ENCODE results near the gene PHF21A. TPM values are rescaled to one million over a fixed set of nuclear protein-coding genes. Genes with fewer than 3 reads are reported as not detected.

The PHF21A gene
- total RNA-seq (2022) (18.8 and 20.5 TPM in 2 replicates), Bru-seq, nascent RNA (percentile 65 among the genes with signal in this experiment), BruChase-seq, experiment 1, labeled RNA remaining after a 6-hour chase (percentile 56 among the genes with signal in this experiment), BruChase-seq, experiment 2, labeled RNA remaining after a 2-hour chase (percentile 54 among the genes with signal in this experiment)
- long read RNA-seq, partial matches to known transcripts, result 3 of 7 reads
- long read RNA-seq, other reads (novel, unspliced or antisense), result 4 of 7 reads

DNA sequence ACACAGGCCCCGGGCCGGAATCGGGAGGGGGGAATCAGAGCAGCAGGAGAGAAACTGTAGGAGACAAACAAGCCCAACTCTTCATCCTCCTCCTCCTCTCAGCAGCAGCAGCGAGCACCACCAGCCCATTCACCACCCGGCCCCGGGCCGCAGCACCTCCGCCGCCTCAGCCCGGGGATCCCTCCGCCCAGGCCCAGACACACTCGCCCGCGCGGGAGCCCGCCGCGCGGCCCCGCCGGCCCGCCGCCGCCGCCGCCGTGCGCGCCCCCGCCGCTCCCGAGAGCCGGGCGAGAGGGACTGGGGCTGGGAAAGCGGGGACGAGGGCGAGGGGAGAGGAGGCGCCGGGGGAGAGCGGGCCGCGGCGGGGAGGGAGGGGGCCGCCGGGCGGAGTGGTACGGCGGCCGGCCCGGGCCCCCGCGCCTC, at the start of gene PHF21A:
Gene PHF21A (minus strand): TSS at position 154 of the 423 bp plus-strand sequence. CDS start 37,235 bp downstream, outside the sequence.
- no TSS peak for BruUV-seq (replicated peaks)
- Mint-ChIP-seq H3K27me3 (ENCODE audit: unreplicated experiment) (no peaks in the 10 kb centered on the region), H3K4me1 (ENCODE audit: low read depth, unreplicated experiment) (peaks cover 10% of the 10 kb centered on the region), H3K36me3 (ENCODE audit: insufficient read depth, unreplicated experiment) (peaks cover 37% of the 10 kb centered on the region), H3K27ac (ENCODE audit: unreplicated experiment) (peak within 1 kb of the TSS; percentile 91), H3K4me3 (ENCODE audit: low read depth, unreplicated experiment) (peak within 1 kb of the TSS; percentile 92), H3K9me3 (ENCODE audit: low read depth, unreplicated experiment) (no peaks in the 10 kb centered on the region)
- TF ChIP-seq, protein P1, sequence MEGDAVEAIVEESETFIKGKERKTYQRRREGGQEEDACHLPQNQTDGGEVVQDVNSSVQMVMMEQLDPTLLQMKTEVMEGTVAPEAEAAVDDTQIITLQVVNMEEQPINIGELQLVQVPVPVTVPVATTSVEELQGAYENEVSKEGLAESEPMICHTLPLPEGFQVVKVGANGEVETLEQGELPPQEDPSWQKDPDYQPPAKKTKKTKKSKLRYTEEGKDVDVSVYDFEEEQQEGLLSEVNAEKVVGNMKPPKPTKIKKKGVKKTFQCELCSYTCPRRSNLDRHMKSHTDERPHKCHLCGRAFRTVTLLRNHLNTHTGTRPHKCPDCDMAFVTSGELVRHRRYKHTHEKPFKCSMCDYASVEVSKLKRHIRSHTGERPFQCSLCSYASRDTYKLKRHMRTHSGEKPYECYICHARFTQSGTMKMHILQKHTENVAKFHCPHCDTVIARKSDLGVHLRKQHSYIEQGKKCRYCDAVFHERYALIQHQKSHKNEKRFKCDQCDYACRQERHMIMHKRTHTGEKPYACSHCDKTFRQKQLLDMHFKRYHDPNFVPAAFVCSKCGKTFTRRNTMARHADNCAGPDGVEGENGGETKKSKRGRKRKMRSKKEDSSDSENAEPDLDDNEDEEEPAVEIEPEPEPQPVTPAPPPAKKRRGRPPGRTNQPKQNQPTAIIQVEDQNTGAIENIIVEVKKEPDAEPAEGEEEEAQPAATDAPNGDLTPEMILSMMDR (IDR thresholded peaks at IDR 0.05; ENCODE audit: unreplicated experiment), result no peak
- CTCF ChIA-PET, result interaction anchor here (0.6 kb wide), 3 partner anchors 10 to 804 kb away, joined by 3 to 4 read pairs (median 4); no protein-coding TSS in a partner anchor
- DNase-seq, result peak; percentile 94
- intact Hi-C loops (cut with micrococcal nuclease; ENCODE audit: unreplicated experiment), result loop anchor here (5.0 kb wide), 1 partner anchor 121 kb away; no protein-coding TSS in a partner anchor

DNA sequence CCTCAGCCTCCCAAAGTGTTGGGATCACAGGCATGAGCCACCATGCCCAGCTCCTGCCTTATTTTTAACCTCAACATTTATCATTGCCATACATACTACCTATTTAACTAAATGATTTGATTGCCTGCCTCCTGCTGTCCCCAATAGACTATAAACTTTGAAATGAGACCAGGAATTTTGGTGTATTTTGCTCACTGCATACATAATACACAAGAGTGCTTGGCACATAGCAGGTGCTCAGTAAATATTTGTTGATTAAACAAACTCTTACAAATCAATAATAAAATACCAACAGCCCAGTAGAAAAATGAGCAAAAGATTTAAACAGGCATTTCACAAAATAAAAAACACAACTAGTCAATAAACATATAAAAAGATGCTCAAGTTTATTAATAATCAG, 49.5 kb upstream of the PHF21A start:
- intact Hi-C loops (cut with micrococcal nuclease; ENCODE audit: unreplicated experiment), result no loop called here
- TF ChIP-seq, protein P1 (IDR thresholded peaks at IDR 0.05; ENCODE audit: unreplicated experiment), result no peak
- Mint-ChIP-seq H3K27me3 (ENCODE audit: unreplicated experiment) (peaks cover 85% of the 10 kb centered on the region), H3K4me3 (ENCODE audit: low read depth, unreplicated experiment) (no peak overlapping the region), H3K4me1 (ENCODE audit: low read depth, unreplicated experiment) (peaks cover 1% of the 10 kb centered on the region), H3K36me3 (ENCODE audit: insufficient read depth, unreplicated experiment) (peaks cover 4% of the 10 kb centered on the region), H3K27ac (ENCODE audit: unreplicated experiment) (no peak overlapping the region), H3K9me3 (ENCODE audit: low read depth, unreplicated experiment) (no peaks in the 10 kb centered on the region)
- CTCF ChIA-PET, result no interaction called here
- DNase-seq, result no peak
- no TSS peak for BruUV-seq (replicated peaks)

DNA sequence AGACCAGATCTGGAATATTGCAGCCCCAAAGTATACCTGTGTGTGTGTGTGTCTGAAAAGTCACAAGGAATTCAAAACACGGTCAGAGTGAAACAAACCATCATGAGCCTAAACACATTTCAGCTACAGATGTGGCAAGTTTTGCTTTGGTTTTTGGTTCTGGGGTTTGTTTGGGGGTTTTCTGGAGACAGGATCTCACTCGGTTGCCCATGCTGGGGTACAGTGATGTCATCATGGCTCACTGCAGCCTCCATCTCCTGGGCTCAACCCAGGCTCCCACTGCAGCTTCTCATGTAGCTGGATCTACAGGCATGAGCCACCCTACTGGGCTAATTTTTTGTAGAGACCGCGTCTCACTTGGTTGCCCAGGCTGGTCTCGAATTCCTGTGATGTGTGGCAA, 41.4 kb upstream of the PHF21A start:
- H3K27me3 Mint-ChIP-seq (ENCODE audit: unreplicated experiment), result peaks cover 87% of the 10 kb centered on the region
- intact Hi-C loops (cut with micrococcal nuclease; ENCODE audit: unreplicated experiment), result no loop called here
- DNase-seq, result no peak
- H3K4me1 Mint-ChIP-seq (ENCODE audit: low read depth, unreplicated experiment), result peaks cover 8% of the 10 kb centered on the region
- no peaks in the 10 kb centered on the region for H3K9me3 Mint-ChIP-seq (ENCODE audit: low read depth, unreplicated experiment)
- peaks cover 4% of the 10 kb centered on the region for H3K36me3 Mint-ChIP-seq (ENCODE audit: insufficient read depth, unreplicated experiment)
- TF ChIP-seq, protein P1 (IDR thresholded peaks at IDR 0.05; ENCODE audit: unreplicated experiment), result no peak
- CTCF ChIA-PET, result no interaction called here
- no TSS peak for BruUV-seq (replicated peaks)
- no peak overlapping the region for H3K27ac Mint-ChIP-seq (ENCODE audit: unreplicated experiment)
- no peak overlapping the region for H3K4me3 Mint-ChIP-seq (ENCODE audit: low read depth, unreplicated experiment)

DNA sequence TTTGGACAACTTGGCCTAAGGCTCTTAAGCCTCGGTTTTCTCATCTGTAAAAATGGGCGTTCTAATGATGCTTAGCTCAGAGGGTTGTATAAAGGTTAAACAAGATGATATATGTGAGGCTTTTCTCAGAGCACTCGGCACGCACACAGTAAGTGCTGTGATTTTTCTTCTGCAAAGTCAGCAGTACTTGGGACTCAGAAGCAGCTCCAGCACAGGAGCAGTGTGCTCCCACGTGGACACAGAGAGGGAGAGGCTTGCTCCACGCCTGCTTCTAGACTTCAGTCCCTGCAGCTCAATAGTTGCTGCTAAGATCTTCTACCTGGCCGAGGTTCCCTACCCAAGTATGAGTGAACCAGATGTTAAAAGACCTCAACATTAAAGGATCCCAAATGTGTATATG, 39.9 kb upstream of the PHF21A start:
- Mint-ChIP-seq H3K4me1 (ENCODE audit: low read depth, unreplicated experiment) (peaks cover 8% of the 10 kb centered on the region), H3K4me3 (ENCODE audit: low read depth, unreplicated experiment) (no peak overlapping the region), H3K36me3 (ENCODE audit: insufficient read depth, unreplicated experiment) (peaks cover 4% of the 10 kb centered on the region), H3K27ac (ENCODE audit: unreplicated experiment) (no peak overlapping the region), H3K27me3 (ENCODE audit: unreplicated experiment) (peaks cover 80% of the 10 kb centered on the region), H3K9me3 (ENCODE audit: low read depth, unreplicated experiment) (no peaks in the 10 kb centered on the region)
- TF ChIP-seq, protein P1 (IDR thresholded peaks at IDR 0.05; ENCODE audit: unreplicated experiment), result no peak
- DNase-seq, result no peak
- CTCF ChIA-PET, result interaction anchor here (1.3 kb wide), 1 partner anchor 34 kb away, joined by 3 read pairs; no protein-coding TSS in a partner anchor
- intact Hi-C loops (cut with micrococcal nuclease; ENCODE audit: unreplicated experiment), result no loop called here
- BruUV-seq (replicated peaks), result no TSS peak

Measured in Calu3 (cell line).